22Rv1 (cell line): ENCODE measurements around the gene RAB17.

Source experiments
- H3K27ac ChIP-seq: fragments of 450-650 bp; 2 replicates; pipeline ENCODE4 v1.5.1; 2017
- CTCF ChIP-seq: fragments of 450-650 bp; IDR thresholded peaks from 2 replicates; pipeline ENCODE4 v1.5.1; 2017; ENCODE audit warnings: mild to moderate bottlenecking
- ZFX ChIP-seq: fragments of 450-650 bp; IDR thresholded peaks from 2 replicates; pipeline ENCODE4 v1.6.1; 2017; ENCODE audit warnings: antibody characterized with exemption, borderline replicate concordance

Gene RAB17

DNA sequence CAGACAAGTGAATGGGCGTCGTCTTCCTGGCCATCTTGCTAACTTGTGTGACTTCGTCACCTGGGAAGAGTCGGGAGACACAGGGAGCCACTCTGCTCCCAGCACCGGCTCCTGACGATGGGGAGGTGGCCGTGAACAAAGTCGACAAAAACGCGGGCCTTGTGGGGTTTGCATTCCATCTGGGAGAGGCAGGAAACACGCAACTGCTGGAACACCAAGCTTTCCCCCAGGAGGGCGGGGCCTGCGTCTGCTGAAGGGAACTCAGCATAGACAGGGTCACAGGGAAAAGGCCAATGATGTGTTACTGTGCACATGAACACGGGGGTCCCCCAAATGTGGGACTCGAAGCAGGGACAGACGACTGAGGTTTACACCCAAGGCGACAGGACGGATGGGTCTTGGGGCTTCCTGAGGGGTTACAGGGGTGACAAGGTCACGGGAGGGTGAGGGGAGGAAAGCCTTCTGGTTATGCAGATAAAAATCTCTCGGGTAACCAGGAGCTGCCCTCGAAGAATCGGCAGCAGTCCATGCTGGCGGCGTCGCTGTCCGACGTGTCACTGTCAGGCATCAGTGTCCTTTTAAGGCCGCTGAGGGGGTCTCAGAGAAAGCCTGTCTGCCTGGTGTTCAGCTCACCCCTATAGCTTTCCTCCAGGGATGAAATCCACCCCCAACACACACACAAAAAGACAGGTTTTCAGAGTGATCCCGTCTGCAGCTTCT lies 52.4 kb downstream of the RAB17 start:
- H3K27ac ChIP-seq, result no peak overlapping the region

GRCh38 chr2:237536617-237537016 lies 53.9 kb downstream of the RAB17 start:
- TF ChIP-seq CTCF (no peak), ZFX (no peak)
- H3K27ac ChIP-seq, result no peak overlapping the region

More for the DNA sequence above, 52.4 kb downstream of the RAB17 start:
- TF ChIP-seq CTCF (no peak), ZFX (no peak)

GRCh38 chr2:237536083-237536415 lies 54.5 kb downstream of the RAB17 start:
- H3K27ac ChIP-seq, result no peak overlapping the region
- no peak for TF ChIP-seq CTCF
- no peak for TF ChIP-seq ZFX

DNA sequence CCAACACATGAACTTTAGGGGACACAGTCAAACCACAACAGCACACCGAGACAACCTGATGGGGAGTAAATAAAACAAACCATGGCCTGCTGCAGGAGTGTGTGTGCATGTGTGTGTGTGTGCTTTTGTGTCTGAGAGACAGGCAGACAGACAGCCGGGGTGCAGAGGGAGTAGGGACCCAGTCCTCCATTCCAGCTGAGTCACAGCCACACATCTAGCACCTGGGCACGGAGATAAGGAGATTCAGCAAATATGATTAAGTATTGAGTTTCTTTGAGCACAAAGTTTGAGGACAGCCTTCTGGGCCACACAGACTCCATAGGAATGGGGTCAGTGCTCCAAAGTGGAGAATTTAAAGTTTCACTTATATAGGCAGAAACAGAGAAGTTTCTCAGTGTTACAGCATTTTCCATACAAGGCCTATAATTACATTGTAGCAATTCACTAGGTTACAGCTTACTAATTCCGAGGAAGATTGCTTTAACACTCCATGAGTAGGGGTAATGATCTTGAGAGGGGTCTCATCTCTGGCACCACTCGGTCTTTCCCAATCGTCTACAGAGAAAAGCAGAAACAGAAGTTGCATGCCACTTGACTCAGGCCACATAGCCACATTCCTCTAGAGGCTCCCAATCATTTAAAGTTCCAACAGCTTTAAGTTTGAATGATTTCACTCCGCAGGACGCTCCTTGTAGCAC lies 55.0 kb downstream of the RAB17 start:
- H3K27ac ChIP-seq, result no peak overlapping the region
- TF ChIP-seq ZFX (no peak), CTCF (no peak)

DNA sequence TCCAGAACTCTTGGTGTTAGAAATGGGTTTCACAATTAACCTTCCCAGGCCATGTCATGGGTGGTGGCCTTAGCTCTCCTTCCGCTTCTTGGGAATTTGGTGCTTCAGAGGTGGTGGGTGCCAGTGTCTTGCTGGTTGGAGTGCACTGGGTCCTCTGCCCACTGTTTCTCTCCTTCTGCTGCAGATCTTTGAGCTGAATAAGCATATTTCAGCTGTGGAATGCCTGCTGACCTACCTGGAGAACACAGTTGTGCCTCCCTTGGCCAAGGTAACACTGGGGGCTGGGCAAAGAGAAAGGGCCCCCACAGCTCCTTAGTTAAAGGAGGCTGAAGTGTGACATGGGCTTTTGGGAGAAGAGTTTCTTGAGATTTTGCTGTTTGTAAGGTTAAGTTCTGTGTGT lies 56.2 kb downstream of the RAB17 start:
- H3K27ac ChIP-seq, result no peak overlapping the region
- no peak for TF ChIP-seq CTCF
- TF ChIP-seq ZFX, result no peak

DNA sequence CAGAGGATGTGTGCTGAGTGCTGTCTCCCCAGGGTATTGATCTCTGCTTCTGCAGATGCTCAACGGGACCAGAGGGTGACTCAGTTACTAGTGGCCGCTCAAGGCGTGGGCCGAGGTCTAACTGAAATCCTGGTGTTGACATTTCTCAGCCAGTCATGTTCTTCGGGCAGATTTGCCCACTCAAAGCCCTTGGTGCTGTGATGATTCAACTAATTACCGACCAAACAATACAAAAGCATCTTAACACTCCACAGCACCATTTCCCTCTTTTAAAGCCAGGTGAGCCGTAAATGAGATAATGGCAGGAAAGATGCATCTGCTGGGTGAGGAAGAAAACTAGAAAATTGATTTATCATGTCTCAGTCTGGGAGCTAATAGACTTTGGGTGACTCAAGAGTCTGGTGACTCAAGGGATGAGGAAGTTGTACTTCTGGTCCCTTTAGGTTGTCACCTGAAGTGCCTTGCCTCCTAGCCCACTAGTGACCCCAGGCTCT lies 56.8 kb downstream of the RAB17 start:
- TF ChIP-seq ZFX, result no peak
- no peak for TF ChIP-seq CTCF
- H3K27ac ChIP-seq, result no peak overlapping the region

DNA sequence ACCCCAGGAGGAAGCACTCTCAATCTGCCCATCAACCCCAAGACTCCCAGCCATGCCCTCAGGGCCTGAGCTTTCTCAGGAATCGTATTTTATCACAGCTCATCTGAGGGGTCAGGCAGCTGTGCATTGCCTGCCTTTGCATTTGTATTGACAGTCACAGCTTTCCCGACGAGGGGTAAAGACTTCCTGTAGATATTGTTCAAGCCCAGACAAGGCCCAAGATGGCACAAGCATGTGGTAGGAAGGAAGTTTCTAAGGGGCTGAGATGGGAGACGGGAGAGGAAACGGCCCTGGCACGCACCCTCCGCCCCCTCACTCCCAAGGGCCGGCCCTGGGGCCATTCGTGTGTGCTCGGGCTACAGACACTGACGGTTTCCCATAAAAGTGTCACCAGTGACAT lies 58.4 kb downstream of the RAB17 start:
- H3K27ac ChIP-seq, result no peak overlapping the region
- TF ChIP-seq CTCF (no peak), ZFX (no peak)
